Tibial artery (tissue), 4 donors: ENCODE measurements around the gene ZNF106.

ENCODE experiments used
- DNase-seq, 2 donors: peaks; one replicate each; pipeline ENCODE4 v3.0.0-alpha.2; 2019
- H3K27ac ChIP-seq, 2 donors: fragments of 200-600 bp; sonication (generic) in 1 of 2; 1 replicate in 1 of 2; 2 replicates in 1 of 2; pipeline ENCODE4 v1.5.1; 2018 to 2019; ENCODE audit warnings: mild to moderate bottlenecking in 1 of 2
- H3K27me3 ChIP-seq, 2 donors: fragments of 200-600 bp; sonication (generic) in 1 of 2; one replicate each; pipeline versions ENCODE4 v1.5.1 to v1.6.0; 2016 to 2019
- H3K36me3 ChIP-seq, 3 donors: fragments of 200-600 bp; sonication (generic) in 2 of 3; one replicate each; pipeline ENCODE4 v1.5.1; 2016 to 2019; ENCODE audit warnings: mild to moderate bottlenecking in 2 of 3
- H3K4me1 ChIP-seq, 4 donors: fragments of 200-600 bp; sonication (generic) in 2 of 4; 1 replicate in 3 of 4; 2 replicates in 1 of 4; pipeline ENCODE4 v1.5.1; 2016 to 2019
- H3K4me3 ChIP-seq, 2 donors: fragments of 200-600 bp; sonication (generic) in 1 of 2; 1 replicate in 1 of 2; 2 replicates in 1 of 2; pipeline ENCODE4 v1.5.1; 2018 to 2019; ENCODE audit warnings: mild to moderate bottlenecking in 2 of 2
- H3K9me3 ChIP-seq, 3 donors: fragments of 200-600 bp; sonication (generic) in 1 of 3; one replicate each; pipeline ENCODE4 v1.5.1; 2016 to 2019
- intact Hi-C: fragments of 100-400 bp; cut with DNase I; formaldehyde crosslinking; loops from one replicate; pipeline ENCODE4 v1.15.0; 2023; ENCODE audit warnings: low total_unique reads
- TF ChIP-seq, protein P1 (sequence below), 2 experiments: fragments of 200-600 bp in 1 of 2; fragments of 450-650 bp in 1 of 2; IDR thresholded peaks; one replicate each; pipeline ENCODE4 v1.5.1; 2017 to 2019; ENCODE audit warnings: antibody characterized with exemption in 2 of 2, mild to moderate bottlenecking in 1 of 2, moderate library complexity in 1 of 2

ZNF106 gene

DNA sequence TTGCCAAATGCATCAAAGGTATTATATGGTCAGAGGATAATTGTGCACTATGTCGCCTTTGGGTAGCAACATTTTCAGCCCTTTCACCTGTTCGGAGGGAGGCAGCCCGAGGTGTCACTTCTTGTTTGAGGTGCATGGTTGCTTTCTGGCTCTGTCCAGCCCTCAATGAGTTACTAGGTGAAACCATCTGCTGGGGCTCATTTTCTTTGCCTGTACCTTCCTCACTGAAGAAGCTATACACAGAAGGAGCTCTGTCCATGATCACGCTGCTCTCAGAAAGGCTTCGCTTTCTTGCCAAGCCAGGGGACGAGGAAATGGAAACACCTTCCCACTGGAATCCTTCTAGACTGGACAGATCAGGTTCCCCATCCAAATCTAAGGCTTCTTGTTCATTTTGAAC, 42.7 kb downstream of the ZNF106 start:
- no peaks in the 10 kb centered on the region for H3K9me3 ChIP-seq
- no peak overlapping the region for H3K4me3 ChIP-seq
- TF ChIP-seq, protein P1, sequence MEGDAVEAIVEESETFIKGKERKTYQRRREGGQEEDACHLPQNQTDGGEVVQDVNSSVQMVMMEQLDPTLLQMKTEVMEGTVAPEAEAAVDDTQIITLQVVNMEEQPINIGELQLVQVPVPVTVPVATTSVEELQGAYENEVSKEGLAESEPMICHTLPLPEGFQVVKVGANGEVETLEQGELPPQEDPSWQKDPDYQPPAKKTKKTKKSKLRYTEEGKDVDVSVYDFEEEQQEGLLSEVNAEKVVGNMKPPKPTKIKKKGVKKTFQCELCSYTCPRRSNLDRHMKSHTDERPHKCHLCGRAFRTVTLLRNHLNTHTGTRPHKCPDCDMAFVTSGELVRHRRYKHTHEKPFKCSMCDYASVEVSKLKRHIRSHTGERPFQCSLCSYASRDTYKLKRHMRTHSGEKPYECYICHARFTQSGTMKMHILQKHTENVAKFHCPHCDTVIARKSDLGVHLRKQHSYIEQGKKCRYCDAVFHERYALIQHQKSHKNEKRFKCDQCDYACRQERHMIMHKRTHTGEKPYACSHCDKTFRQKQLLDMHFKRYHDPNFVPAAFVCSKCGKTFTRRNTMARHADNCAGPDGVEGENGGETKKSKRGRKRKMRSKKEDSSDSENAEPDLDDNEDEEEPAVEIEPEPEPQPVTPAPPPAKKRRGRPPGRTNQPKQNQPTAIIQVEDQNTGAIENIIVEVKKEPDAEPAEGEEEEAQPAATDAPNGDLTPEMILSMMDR (IDR thresholded peaks at IDR 0.05) = no peak
- DNase-seq = no peak
- H3K4me1 ChIP-seq = peaks cover 0 to 13% (median 0%) of the 10 kb centered on the region in 4 donors
- H3K36me3 ChIP-seq = peaks cover 47 to 73% (median 67%) of the 10 kb centered on the region in 3 donors
- H3K27me3 ChIP-seq = no peaks in the 10 kb centered on the region
- H3K27ac ChIP-seq = no peak overlapping the region
- intact Hi-C loops = no loop called here

DNA sequence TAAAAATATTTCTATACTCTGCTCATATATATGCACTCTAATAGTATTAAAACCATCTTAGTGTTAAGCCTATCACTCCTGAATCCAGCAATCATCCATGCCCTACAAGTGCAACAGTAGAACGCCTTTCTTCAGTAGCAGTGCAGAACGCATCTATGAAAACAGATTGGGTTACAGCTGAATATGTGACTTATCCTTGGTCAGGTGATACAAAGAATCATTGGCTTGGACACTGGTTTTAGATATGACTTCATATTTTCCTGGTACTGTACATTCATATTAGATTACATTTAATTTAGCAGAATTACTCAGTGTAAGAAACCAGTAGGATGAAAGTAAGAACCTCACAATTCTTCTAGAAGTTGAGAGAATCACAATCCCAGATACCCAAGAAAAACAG, 43.3 kb downstream of the ZNF106 start:
- Histone ChIP-seq H3K36me3 (peaks cover 51 to 80% (median 73%) of the 10 kb centered on the region in 3 donors), H3K4me1 (peaks cover 0 to 6% (median 0%) of the 10 kb centered on the region in 4 donors), H3K9me3 (no peaks in the 10 kb centered on the region), H3K27me3 (no peaks in the 10 kb centered on the region), H3K27ac (no peak overlapping the region), H3K4me3 (no peak overlapping the region)
- intact Hi-C loops = no loop called here
- TF ChIP-seq, protein P1 (IDR thresholded peaks at IDR 0.05) = no peak
- no peak for DNase-seq

DNA sequence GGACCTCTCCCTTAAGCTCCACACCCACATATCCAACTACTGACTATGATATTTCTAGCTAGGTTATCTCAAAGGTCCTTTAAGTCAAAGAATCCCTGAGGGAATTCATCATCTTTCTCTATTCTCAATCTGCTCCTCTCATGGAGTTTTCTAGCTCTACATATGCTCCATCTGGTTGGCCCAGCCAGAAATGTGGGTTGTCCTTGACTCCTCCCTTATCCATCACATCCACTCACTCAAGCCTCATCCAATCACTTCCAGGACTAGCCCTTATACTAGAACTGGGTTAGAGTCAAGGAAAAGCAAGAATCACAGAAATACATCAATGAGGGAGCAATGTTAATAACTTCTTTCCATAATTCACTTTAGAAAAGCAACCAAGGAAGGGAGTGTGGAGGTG, 45.4 kb downstream of the ZNF106 start:
- H3K4me3 ChIP-seq = no peak overlapping the region
- H3K27ac ChIP-seq = no peak overlapping the region
- no peaks in the 10 kb centered on the region for H3K4me1 ChIP-seq
- DNase-seq = no peak
- H3K9me3 ChIP-seq = no peaks in the 10 kb centered on the region
- intact Hi-C loops = no loop called here
- TF ChIP-seq, protein P1 (IDR thresholded peaks at IDR 0.05) = no peak
- peaks cover 53 to 84% (median 74%) of the 10 kb centered on the region in 3 donors for H3K36me3 ChIP-seq
- H3K27me3 ChIP-seq = no peaks in the 10 kb centered on the region

DNA sequence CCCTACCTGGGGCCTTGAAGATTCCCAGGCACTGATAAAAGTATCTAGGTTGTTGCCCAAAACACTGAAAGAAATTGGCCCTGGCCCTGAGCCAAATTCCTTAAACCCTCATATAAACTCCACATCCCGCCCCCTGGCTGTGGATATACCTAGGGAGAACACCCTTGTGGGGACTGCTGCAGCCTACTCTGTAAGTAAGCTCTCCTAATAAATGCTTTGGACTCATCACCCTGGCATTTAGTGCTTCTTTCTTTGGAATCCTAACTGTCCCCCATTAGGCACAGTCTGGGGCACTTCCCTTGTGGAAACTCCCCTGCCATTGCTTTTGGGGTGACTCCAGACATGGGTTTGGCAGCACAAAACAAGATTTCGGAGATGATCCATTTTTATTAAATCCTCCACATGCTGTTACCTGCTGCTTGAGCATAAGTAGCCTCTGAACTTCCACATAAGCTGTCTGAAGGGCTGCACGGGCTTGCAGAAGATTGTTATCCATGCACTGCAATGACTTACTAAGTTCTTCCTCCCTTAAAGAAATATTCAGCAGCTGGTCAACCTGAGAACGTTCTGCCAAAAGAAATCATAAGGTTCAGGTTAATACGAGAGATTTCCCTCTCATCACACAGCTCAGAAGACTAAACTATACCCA, 46.4 kb downstream of the ZNF106 start:
- H3K4me3 ChIP-seq = no peak overlapping the region
- H3K9me3 ChIP-seq = no peaks in the 10 kb centered on the region
- H3K4me1 ChIP-seq = no peaks in the 10 kb centered on the region
- no peaks in the 10 kb centered on the region for H3K27me3 ChIP-seq
- peaks cover 46 to 79% (median 68%) of the 10 kb centered on the region in 3 donors for H3K36me3 ChIP-seq
- TF ChIP-seq, protein P1 (IDR thresholded peaks at IDR 0.05) = no peak
- intact Hi-C loops = no loop called here
- no peak overlapping the region for H3K27ac ChIP-seq
- DNase-seq = no peak

DNA sequence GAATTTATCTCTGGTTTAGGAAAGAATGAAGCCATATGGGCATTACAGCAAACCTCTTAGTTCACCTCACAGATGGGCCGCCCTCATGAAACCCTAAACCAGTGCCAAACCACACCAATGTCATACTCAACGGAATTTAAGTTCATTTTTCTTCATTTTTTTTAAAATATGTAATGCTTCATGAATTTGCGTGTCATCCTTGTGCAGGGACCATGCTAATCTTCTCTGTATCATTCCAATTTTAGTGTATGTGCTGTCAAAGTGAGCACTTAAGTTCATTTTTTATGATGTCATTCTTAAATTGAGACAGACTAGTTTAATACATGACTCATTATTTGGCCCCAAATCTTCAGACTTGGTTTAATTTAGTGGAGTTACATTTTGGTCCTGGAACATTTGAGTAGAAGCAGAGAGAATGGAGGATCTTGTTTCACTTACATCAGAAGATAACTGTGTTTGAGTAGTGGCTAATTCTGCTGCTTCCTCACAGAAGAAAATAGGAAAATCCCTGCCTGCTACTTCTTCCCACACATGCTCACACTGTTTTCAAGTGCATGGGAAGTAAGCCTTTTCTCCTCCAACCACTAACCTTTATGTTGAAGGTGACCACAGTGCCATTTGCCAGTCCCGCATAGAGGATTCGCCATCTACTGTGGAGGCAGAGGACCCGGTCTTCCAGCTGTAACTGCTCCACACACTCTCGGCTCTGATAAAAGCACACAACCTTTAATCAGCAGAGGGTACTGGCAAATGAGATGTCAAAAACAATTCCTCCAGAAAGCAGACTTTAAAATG, 63.3 kb downstream of the ZNF106 start:
- Histone ChIP-seq H3K9me3 (no peaks in the 10 kb centered on the region), H3K4me3 (no peak overlapping the region), H3K36me3 (peaks cover 73 to 100% (median 92%) of the 10 kb centered on the region in 3 donors), H3K27ac (peak overlapping the region; percentile 59 to 60), H3K4me1 (peaks cover 0 to 17% (median 2%) of the 10 kb centered on the region in 4 donors), H3K27me3 (no peaks in the 10 kb centered on the region)
- TF ChIP-seq, protein P1 (IDR thresholded peaks at IDR 0.05) = no peak
- DNase-seq = no peak
- intact Hi-C loops = no loop called here
